ENCODE data around the gene SDCBP2. TPM values are rescaled to one million over a fixed set of nuclear protein-coding genes. Genes with fewer than 3 reads are reported as not detected.

Gene SDCBP2
- total and polyA plus RNA-seq, 2 of the 4 experiments (the other 2 are of a cell fraction): 0.54 to 1.3 TPM

GRCh38 chr20:1267809-1268374, 61.0 kb downstream of the SDCBP2 start:
- Histone ChIP-seq H4K20me1 (ENCODE audit: insufficient read depth, low read length) (no peaks in the 10 kb centered on the region), H3K4me3 (ENCODE audit: insufficient read depth, low read depth, low read length) (no peak overlapping the region), H3K18ac (ENCODE audit: low read depth, low read length) (no peak overlapping the region), H4K91ac (ENCODE audit: insufficient read depth, low read depth, low read length) (no peak overlapping the region), H2BK15ac (ENCODE audit: low read depth, low read length) (no peak overlapping the region), H2BK20ac (ENCODE audit: low read depth, low read length) (no peak overlapping the region), H3K14ac (replicated peaks; ENCODE audit: low read depth, low read length) (no peak overlapping the region), H3K9me3 (ENCODE audit: control insufficient read depth, insufficient read depth, low read length) (no peaks in the 10 kb centered on the region), H4K5ac (ENCODE audit: low read depth, low read length) (no peak overlapping the region), H3K23ac (ENCODE audit: low read depth, low read length) (no peak overlapping the region), H3K4me2 (ENCODE audit: low read depth, low read length) (no peak overlapping the region), H3K56ac (ENCODE audit: extremely low read depth, insufficient read depth, low read length) (no peak overlapping the region), H3K9ac (ENCODE audit: low read depth, low read length) (no peak overlapping the region), H3K79me1 (ENCODE audit: low read depth in 1 of 2, low read length in 2 of 2) (peaks cover 21 to 29% of the 10 kb centered on the region in 2 experiments), H2BK120ac (ENCODE audit: low read depth, low read length) (no peak overlapping the region), H3K36me3 (ENCODE audit: control insufficient read depth, insufficient read depth, low read length) (peaks cover 4% of the 10 kb centered on the region; the same call in 1 of the 2 replicates), H2AFZ (replicated peaks; ENCODE audit: low read length, poor library complexity) (no peak overlapping the region), H2BK5ac (ENCODE audit: low read depth, low read length, poor library complexity, severe bottlenecking) (no peak overlapping the region), H3K27ac (ENCODE audit: insufficient read depth, low read length) (no peak overlapping the region), H3K4me1 (ENCODE audit: control insufficient read depth, insufficient read depth, low read length) (peaks cover 6% of the 10 kb centered on the region; the same call in 1 of the 2 replicates), H2AK9ac (replicated peaks; ENCODE audit: low read depth, low read length, poor library complexity) (peak overlapping the region; percentile 58), H2AK5ac (ENCODE audit: low read depth, low read length) (0 out of 2 replicates have a peak overlapping the region, but pooled peaks have one; percentile 43), H3K9me1 (ENCODE audit: insufficient read depth, low read length) (peaks cover 12% of the 10 kb centered on the region; the same call in 1 of the 2 replicates), H3K27me3 (ENCODE audit: control insufficient read depth, insufficient read depth, low read length) (no peaks in the 10 kb centered on the region), H3K4ac (ENCODE audit: low read depth, low read length) (no peak overlapping the region), H4K8ac (ENCODE audit: low read depth in 2 of 2, low read length in 2 of 2) (no peak overlapping the region)
- no TSS peak for BruUV-seq (replicated peaks)
- TF ChIP-seq CHD1 (IDR thresholded peaks at IDR 0.05; ENCODE audit: low read depth, low read length) (no peak), RCOR1 (IDR thresholded peaks at IDR 0.05; ENCODE audit: insufficient replicate concordance, low read length) (no peak), MXI1 (IDR thresholded peaks at IDR 0.05; ENCODE audit: borderline replicate concordance, low read depth, low read length) (no peak), USF2 (IDR thresholded peaks at IDR 0.05; ENCODE audit: low read depth, low read length) (no peak), NFE2L2 (IDR thresholded peaks at IDR 0.05; ENCODE audit: low read depth, low read length) (no peak), SMC3 (IDR thresholded peaks at IDR 0.05; ENCODE audit: low read depth, low read length) (no peak), MAFK (IDR thresholded peaks at IDR 0.05; ENCODE audit: low read depth, low read length) (no peak), ELK1 (IDR thresholded peaks at IDR 0.05; ENCODE audit: borderline replicate concordance, low read depth, low read length) (no peak), RFX5 (IDR thresholded peaks at IDR 0.05; ENCODE audit: low read depth, low read length) (no peak), CEBPB (IDR thresholded peaks at IDR 0.05; ENCODE audit: low read depth, low read length) (no peak), CTCF (conservative IDR thresholded peaks at IDR 0.05; ENCODE audit: low read depth, low read length) (no peak), MAZ (IDR thresholded peaks at IDR 0.05; ENCODE audit: borderline replicate concordance, low read depth, low read length) (no peak), BHLHE40 (IDR thresholded peaks at IDR 0.05; ENCODE audit: low read depth, low read length) (no peak), POLR2A (IDR thresholded peaks at IDR 0.05; ENCODE audit: low read depth, low read length) (no peak), FOS (IDR thresholded peaks at IDR 0.05; ENCODE audit: low read depth, low read length) (no peak), RAD21 (IDR thresholded peaks at IDR 0.05; ENCODE audit: low read length) (no peak)
- intact Hi-C loops (cut with micrococcal nuclease): loop anchor here (2.0 kb wide), 1 partner anchor 41 kb away; the partner anchor contains the start of gene RAD21L1
- in situ Hi-C loops (cut with MboI; ENCODE audit: low sequenced_read_pairs): no loop called here
- DNase-seq (no peak), ATAC-seq (ENCODE audit: low read depth) (no peak)
- ChIA-PET CTCF (no interaction called here), POLR2A (ENCODE audit: unreplicated experiment) (no interaction called here)
- dilution Hi-C loops (cut with HindIII; ENCODE audit: low sequenced_read_pairs, unreplicated experiment): no loop called here
- WGBS, 2 experiments (ENCODE audit: extremely low coverage in 2 of 2, insufficient read length in 1 of 2): 86% methylated on average over 2 of the region's 3 CpGs; no CpG with 5 or more reads in 1 of the 2 experiments

All from IMR-90 (cell line).